Smooth muscle cell of bladder (primary cell): Measurements from ENCODE around the gene ANKIB1. TPM values are rescaled to one million over a fixed set of nuclear protein-coding genes. Genes with fewer than 3 reads are reported as not detected.

Experiments used
- total RNA-seq: library from RNA; depleted of rRNA; stranded (reverse); fragments of >200 nt; gene quantifications from 2 replicates; pipeline ENCODE4 v1.2.3, GENCODE V29; 2014

The ANKIB1 gene
- 44.7 and 56.4 TPM in 2 replicates for total RNA-seq

GRCh38 chr7:92245487-92246359, at the start of gene ANKIB1, which contains the start of gene KRIT1:
Gene ANKIB1, plus strand, starts transcription at chr7:92245974. Its CDS starts 49,005 bp downstream, at chr7:92294979.
Gene KRIT1, minus strand, starts transcription at chr7:92245914. Its CDS starts 3,779 bp downstream, at chr7:92242135.

DNA sequence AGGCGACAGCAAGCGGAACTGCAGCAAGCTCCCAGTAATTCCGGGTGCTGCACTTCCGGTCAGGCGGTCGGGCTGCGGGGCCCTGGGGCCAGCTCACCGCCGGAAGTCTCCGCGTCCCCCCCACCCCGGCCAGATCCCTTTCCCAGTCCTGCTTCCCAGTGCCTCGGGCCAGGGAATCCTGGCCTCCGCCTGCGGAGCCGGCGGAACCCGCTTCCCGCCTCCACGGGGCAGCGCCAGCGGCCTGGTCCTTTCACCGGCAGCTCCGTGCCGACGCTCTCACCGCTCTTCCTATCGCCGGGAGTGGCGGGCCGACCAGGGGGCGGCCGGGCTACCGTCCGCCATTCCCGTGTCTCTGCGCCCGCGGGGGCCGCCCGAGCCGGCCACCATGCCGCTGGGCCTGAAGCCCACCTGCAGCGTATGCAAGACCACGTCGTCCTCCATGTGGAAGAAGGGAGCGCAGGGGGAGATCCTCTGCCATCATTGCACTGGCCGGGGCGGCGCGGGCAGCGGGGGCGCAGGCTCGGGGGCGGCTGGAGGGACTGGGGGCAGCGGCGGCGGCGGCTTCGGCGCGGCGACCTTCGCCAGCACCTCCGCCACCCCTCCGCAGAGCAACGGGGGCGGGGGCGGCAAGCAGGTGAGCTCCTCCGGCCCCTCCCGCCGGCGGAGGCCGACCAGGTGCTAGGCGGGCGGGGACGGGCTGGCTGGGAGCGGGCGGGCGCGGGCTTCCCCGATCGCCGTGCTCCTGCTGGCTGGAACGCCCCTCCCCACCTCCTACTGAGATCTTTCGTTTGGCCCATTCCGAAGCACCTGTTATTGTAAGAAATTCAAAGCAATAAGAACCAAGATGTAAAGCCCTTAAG, 201.8 kb downstream of the ANKIB1 start, which contains the start of gene GATAD1:
GATAD1 (plus strand) TSS at position 138 of the 860 bp plus-strand sequence; CDS start at position 386, 248 bp downstream.

Other genes starting within 250 kb of the ANKIB1 start
- 349 and 414 TPM in 2 replicates for gene CYP51A1, start 111.5 kb upstream of the ANKIB1 start, total RNA-seq
- 0.14 TPM in 1 of 2 replicates, not detected in the other for gene LRRD1, start 66.8 kb upstream of the ANKIB1 start, total RNA-seq
- gene KRIT1, start 60 bp upstream of the ANKIB1 start, total RNA-seq, result 43.9 and 44.7 TPM in 2 replicates
- 20.3 and 24.5 TPM in 2 replicates for gene GATAD1, start 201.5 kb downstream of the ANKIB1 start, total RNA-seq
- gene ERVW-1, start 232.0 kb downstream of the ANKIB1 start, total RNA-seq, result 0.09 TPM in 1 of 2 replicates, not detected in the other